HepG2 (cell line): ENCODE measurements around the gene RFC2. TPM values are rescaled to one million over a fixed set of nuclear protein-coding genes. Genes with fewer than 3 reads are reported as not detected.

Experiments used
- FOSL2 ChIP-seq: sonication (generic); formaldehyde crosslinking; IDR thresholded peaks from 2 replicates; pipeline ENCODE4 v1.4.0; 2020; ENCODE audit warnings: missing genetic modification reagents
- GATAD2A ChIP-seq: IDR thresholded peaks from 2 replicates; pipeline ENCODE4 v1.6.1; 2016
- HNF4G ChIP-seq, 2 experiments: sonication (generic) in 1 of 2; formaldehyde crosslinking in 1 of 2; IDR thresholded peaks; 2 replicates each; pipeline versions ENCODE4 v1.4.0 to v1.6.1; 2011 to 2020; ENCODE audit warnings: borderline replicate concordance in 2 of 2, low read depth in 2 of 2, mild to moderate bottlenecking in 2 of 2, low read length in 1 of 2, missing genetic modification reagents in 1 of 2, moderate library complexity in 1 of 2
- JARID2 ChIP-seq: sonication (generic); formaldehyde crosslinking; IDR thresholded peaks from 2 replicates; pipeline ENCODE4 v1.8.1; 2023; ENCODE audit warnings: missing genetic modification reagents, inconsistent platforms; ENCODE audit not compliant: insufficient replicate concordance
- NKX3-1 ChIP-seq: sonication (generic); formaldehyde crosslinking; IDR thresholded peaks from 2 replicates; pipeline ENCODE4 v1.5.0; 2020; ENCODE audit warnings: missing genetic modification reagents
- PLRG1 ChIP-seq: fragments of 450-650 bp; conservative IDR thresholded peaks from 2 replicates; pipeline ENCODE4 v1.6.1; 2016
- RBFOX2 ChIP-seq: fragments of 200-400 bp; formaldehyde crosslinking; IDR thresholded peaks from 2 replicates; pipeline ENCODE4 v1.6.1; 2017; ENCODE audit warnings: low read depth, mild to moderate bottlenecking, low read length
- RFX3 ChIP-seq: IDR thresholded peaks from 2 replicates; pipeline ENCODE4 v1.6.1; 2016; ENCODE audit warnings: missing biosample characterization, missing genetic modification reagents
- SATB2 ChIP-seq: sonication (generic); formaldehyde crosslinking; IDR thresholded peaks from 2 replicates; pipeline ENCODE4 v1.5.0; 2020; ENCODE audit warnings: missing genetic modification reagents
- SNAI1 ChIP-seq: sonication (generic); formaldehyde crosslinking; IDR thresholded peaks from 2 replicates; pipeline ENCODE4 v1.5.0; 2020; ENCODE audit warnings: mild to moderate bottlenecking, missing genetic modification reagents, borderline replicate concordance
- TBX3 ChIP-seq: fragments of 450-650 bp; IDR thresholded peaks from 2 replicates; pipeline ENCODE4 v1.6.1; 2017; ENCODE audit warnings: antibody characterized with exemption, mild to moderate bottlenecking, inconsistent platforms, borderline replicate concordance
- ZFP62 ChIP-seq: sonication (generic); formaldehyde crosslinking; IDR thresholded peaks from 2 replicates; pipeline ENCODE4 v1.4.0; 2020; ENCODE audit warnings: missing genetic modification reagents
- ZFP82 ChIP-seq: sonication (generic); formaldehyde crosslinking; IDR thresholded peaks from 2 replicates; pipeline ENCODE4 v1.5.1; 2020; ENCODE audit warnings: mild to moderate bottlenecking, missing genetic modification reagents, borderline replicate concordance
- ZNF235 ChIP-seq: sonication (generic); formaldehyde crosslinking; IDR thresholded peaks from 2 replicates; pipeline ENCODE4 v1.8.1; 2023; ENCODE audit warnings: mild to moderate bottlenecking, missing genetic modification reagents, borderline replicate concordance
- ZNF569 ChIP-seq: sonication (generic); formaldehyde crosslinking; IDR thresholded peaks from 2 replicates; pipeline ENCODE4 v1.5.0; 2020; ENCODE audit warnings: mild to moderate bottlenecking, missing genetic modification reagents, moderate library complexity, borderline replicate concordance
- ZNF589 ChIP-seq: sonication (generic); formaldehyde crosslinking; conservative IDR thresholded peaks from 2 replicates; pipeline ENCODE4 v1.8.0; 2022; ENCODE audit warnings: mild to moderate bottlenecking, moderate library complexity, missing genetic modification reagents
- ZNF607 ChIP-seq: sonication (generic); formaldehyde crosslinking; IDR thresholded peaks from 2 replicates; pipeline ENCODE4 v1.5.1; 2020; ENCODE audit warnings: missing genetic modification reagents, mild to moderate bottlenecking, borderline replicate concordance
- ZNF761 ChIP-seq: sonication (generic); formaldehyde crosslinking; conservative IDR thresholded peaks from 2 replicates; pipeline ENCODE4 v1.4.0; 2020; ENCODE audit warnings: mild to moderate bottlenecking, missing genetic modification reagents
- ZNF780A ChIP-seq: sonication (generic); formaldehyde crosslinking; IDR thresholded peaks from 2 replicates; pipeline ENCODE4 v1.8.0; 2022; ENCODE audit warnings: mild to moderate bottlenecking, missing genetic modification reagents, moderate library complexity
- ZNF883 ChIP-seq: sonication (generic); formaldehyde crosslinking; IDR thresholded peaks from 2 replicates; pipeline ENCODE4 v1.5.1; 2020; ENCODE audit warnings: mild to moderate bottlenecking, missing genetic modification reagents; ENCODE audit errors: not compliant biosample characterization
- ZSCAN5A ChIP-seq: sonication (generic); formaldehyde crosslinking; IDR thresholded peaks from 2 replicates; pipeline ENCODE4 v1.8.0; 2022; ENCODE audit warnings: mild to moderate bottlenecking, missing genetic modification reagents, borderline replicate concordance
- polyA plus RNA-seq, 8 experiments: library from polyadenylated mRNA; depleted of rRNA in 3 of 8; stranded (reverse) in 7 of 8; unstranded in 1 of 8; fragments of >200 nt; fragmentation: Illumina TruSeq in 4 of 8; extraction: Trizol in 4 of 8; gene quantifications; 2 replicates each; pipeline versions ENCODE4 v1.2.1 to v1.2.3, GENCODE V29; 2011 to 2016; ENCODE audit warnings: low read depth in 4 of 8, missing spikeins in 1 of 8, mixed read lengths in 1 of 8; ENCODE audit not compliant: insufficient read depth in 1 of 8
- total RNA-seq, 5 experiments: library from RNA; depleted of rRNA; stranded (reverse); fragments of >200 nt; fragmentation: Illumina TruSeq; extraction: Trizol; gene quantifications; 2 replicates each; pipeline ENCODE4 v1.2.3, GENCODE V29; 2016; ENCODE audit warnings: low read depth in 1 of 5
- TF ChIP-seq, protein P1 (sequence below): sonication (generic); formaldehyde crosslinking; IDR thresholded peaks from 2 replicates; pipeline ENCODE4 v1.4.0; 2020; ENCODE audit warnings: missing genetic modification reagents
- TF ChIP-seq, protein P2 (sequence below): sonication (generic); formaldehyde crosslinking; IDR thresholded peaks from 2 replicates; pipeline ENCODE4 v1.5.1; 2020; ENCODE audit warnings: mild to moderate bottlenecking, missing genetic modification reagents, moderate library complexity

The RFC2 gene
- total and polyA plus RNA-seq, 2 of the 13 experiments (the other 11 are each of a cell fraction or from before 2014, with no cell fraction given): 14.6 to 43.5 TPM

DNA sequence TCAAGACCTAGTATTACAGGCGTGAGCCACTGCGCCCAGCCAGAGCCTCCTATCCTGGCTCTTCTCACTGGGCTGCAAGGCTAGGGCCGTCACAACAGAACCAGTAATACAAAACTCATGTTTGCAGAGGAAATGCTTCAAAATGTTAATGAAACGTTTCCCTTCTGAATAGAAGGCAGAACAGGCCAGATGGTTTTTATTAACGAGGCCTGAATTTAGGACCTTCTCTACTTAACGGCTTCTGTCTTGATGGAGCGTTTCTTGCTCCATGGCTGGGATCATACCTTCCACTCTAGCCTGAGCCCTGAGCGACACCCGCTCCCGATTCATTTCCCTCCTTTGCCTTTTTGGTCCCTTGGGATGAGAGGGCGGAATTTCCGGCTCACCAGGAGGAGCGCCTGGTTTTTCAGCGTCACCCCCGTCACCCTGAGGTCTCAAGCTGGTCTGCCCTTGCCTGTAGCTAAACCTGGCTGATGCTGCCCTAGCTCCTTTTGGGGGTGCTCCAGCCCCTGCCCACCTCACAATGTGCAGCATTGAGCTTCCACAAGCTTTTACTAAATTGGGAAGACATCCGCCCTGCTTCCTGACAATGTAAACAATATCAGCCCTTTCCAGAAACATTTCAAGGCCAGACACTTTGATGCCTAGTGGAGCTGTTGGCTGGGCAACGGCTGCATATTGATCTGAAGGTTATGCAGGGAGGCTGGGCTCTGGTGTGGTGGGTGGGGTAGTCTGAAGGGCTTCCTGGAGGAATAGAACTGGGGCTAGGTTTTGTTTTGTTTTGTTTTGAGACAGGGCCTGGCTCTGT is 40.2 kb upstream of the RFC2 start (continued):
- TF ChIP-seq, protein P1, sequence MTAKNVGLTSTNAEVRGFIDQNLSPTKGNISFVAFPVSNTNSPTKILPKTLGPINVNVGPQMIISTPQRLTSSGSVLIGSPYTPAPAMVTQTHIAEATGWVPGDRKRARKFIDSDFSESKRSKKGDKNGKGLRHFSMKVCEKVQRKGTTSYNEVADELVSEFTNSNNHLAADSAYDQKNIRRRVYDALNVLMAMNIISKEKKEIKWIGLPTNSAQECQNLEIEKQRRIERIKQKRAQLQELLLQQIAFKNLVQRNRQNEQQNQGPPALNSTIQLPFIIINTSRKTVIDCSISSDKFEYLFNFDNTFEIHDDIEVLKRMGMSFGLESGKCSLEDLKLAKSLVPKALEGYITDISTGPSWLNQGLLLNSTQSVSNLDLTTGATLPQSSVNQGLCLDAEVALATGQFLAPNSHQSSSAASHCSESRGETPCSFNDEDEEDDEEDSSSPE (CRISPR knock-in tag): no peak
- TF ChIP-seq RBFOX2: no peak
- TF ChIP-seq ZSCAN5A: no peak
- no peak for TF ChIP-seq PLRG1
- TF ChIP-seq TBX3: no peak
- TF ChIP-seq RFX3 (CRISPR knock-in tag): peak; percentile 85
- no peak for TF ChIP-seq ZNF780A (CRISPR knock-in tag)
- TF ChIP-seq JARID2: no peak
- TF ChIP-seq SNAI1: no peak
- no peak for TF ChIP-seq ZNF589 (CRISPR knock-in tag)
- no peak for TF ChIP-seq ZFP82
- peak; percentile 94 for TF ChIP-seq GATAD2A (CRISPR knock-in tag)
- TF ChIP-seq NKX3-1 (CRISPR knock-in tag): no peak
- TF ChIP-seq ZFP62 (CRISPR knock-in tag): no peak
- peak; percentile 41; the same call in 1 of the 2 replicates for TF ChIP-seq FOSL2 (CRISPR knock-in tag)
- TF ChIP-seq ZNF607: no peak
- TF ChIP-seq ZNF235 (CRISPR knock-in tag): no peak
- no peak for TF ChIP-seq ZNF761 (CRISPR knock-in tag)
- TF ChIP-seq HNF4G (IDR thresholded peaks at IDR 0.05; ENCODE audit: borderline replicate concordance, low read depth, low read length): no peak
- peak; percentile 62; the same call in 1 of the 2 replicates for TF ChIP-seq HNF4G (CRISPR knock-in tag; IDR thresholded peaks at IDR 0.05; ENCODE audit: borderline replicate concordance, low read depth)
- TF ChIP-seq ZNF883 (CRISPR knock-in tag): no peak
- TF ChIP-seq, protein P2, sequence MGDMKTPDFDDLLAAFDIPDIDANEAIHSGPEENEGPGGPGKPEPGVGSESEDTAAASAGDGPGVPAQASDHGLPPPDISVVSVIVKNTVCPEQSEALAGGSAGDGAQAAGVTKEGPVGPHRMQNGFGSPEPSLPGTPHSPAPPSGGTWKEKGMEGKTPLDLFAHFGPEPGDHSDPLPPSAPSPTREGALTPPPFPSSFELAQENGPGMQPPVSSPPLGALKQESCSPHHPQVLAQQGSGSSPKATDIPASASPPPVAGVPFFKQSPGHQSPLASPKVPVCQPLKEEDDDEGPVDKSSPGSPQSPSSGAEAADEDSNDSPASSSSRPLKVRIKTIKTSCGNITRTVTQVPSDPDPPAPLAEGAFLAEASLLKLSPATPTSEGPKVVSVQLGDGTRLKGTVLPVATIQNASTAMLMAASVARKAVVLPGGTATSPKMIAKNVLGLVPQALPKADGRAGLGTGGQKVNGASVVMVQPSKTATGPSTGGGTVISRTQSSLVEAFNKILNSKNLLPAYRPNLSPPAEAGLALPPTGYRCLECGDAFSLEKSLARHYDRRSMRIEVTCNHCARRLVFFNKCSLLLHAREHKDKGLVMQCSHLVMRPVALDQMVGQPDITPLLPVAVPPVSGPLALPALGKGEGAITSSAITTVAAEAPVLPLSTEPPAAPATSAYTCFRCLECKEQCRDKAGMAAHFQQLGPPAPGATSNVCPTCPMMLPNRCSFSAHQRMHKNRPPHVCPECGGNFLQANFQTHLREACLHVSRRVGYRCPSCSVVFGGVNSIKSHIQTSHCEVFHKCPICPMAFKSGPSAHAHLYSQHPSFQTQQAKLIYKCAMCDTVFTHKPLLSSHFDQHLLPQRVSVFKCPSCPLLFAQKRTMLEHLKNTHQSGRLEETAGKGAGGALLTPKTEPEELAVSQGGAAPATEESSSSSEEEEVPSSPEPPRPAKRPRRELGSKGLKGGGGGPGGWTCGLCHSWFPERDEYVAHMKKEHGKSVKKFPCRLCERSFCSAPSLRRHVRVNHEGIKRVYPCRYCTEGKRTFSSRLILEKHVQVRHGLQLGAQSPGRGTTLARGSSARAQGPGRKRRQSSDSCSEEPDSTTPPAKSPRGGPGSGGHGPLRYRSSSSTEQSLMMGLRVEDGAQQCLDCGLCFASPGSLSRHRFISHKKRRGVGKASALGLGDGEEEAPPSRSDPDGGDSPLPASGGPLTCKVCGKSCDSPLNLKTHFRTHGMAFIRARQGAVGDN (CRISPR knock-in tag): peak; percentile 76
- no peak for TF ChIP-seq ZNF569 (CRISPR knock-in tag)
- no peak for TF ChIP-seq SATB2 (CRISPR knock-in tag)
